C4-2B (cell line): Measurements from ENCODE around the gene TRIM17.

ENCODE experiments used
- CTCF ChIP-seq: fragments of 450-650 bp; conservative IDR thresholded peaks from 2 replicates; pipeline ENCODE4 v1.5.1; 2017; ENCODE audit warnings: mild to moderate bottlenecking
- ZFX ChIP-seq: fragments of 450-650 bp; IDR thresholded peaks from 2 replicates; pipeline ENCODE4 v1.6.1; 2017

- no peak for TF ChIP-seq CTCF
- TF ChIP-seq ZFX: no peak
Observed at GRCh38 chr1:228368801-228369607, 47.7 kb downstream of the TRIM17 start.
